Kasumi-1 (cell line): ENCODE measurements around the gene TXNDC5.

Experiments used
- DNase-seq, 2 experiments: peaks; one replicate each; lab custom pipeline; 2025; lab: John Stamatoyannopoulos, UW

The TXNDC5 gene

DNA sequence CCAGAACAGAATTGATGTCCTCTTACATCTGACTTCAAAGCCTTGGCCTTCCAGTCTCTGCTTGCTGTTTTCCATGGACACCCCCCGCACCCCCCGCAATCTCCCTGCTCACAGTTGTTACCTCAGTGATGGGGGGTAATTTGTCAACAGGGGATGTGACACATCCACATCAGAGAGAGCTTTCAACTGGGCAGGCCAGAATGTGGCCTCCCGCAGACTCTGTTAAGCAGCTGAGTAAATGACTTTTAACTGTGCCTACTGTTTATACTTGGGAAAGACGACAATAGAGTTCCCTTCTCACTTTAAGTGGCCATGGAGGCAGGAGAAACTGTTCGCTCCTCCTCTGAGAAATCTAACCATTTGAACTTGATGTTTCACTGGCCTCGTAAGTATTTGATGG lies 51.0 kb downstream of the TXNDC5 start:
- no peak for DNase-seq

GRCh38 chr6:7851780-7852179 lies 58.8 kb downstream of the TXNDC5 start:
- no peak for DNase-seq

- DNase-seq: no peak
Observed at GRCh38 chr6:7848229-7848628, 62.4 kb downstream of the TXNDC5 start.

- DNase-seq: no peak
Observed at GRCh38 chr6:7846966-7847818, 63.4 kb downstream of the TXNDC5 start.

GRCh38 chr6:7841781-7842468 lies 68.7 kb downstream of the TXNDC5 start:
- no peak for DNase-seq

DNA sequence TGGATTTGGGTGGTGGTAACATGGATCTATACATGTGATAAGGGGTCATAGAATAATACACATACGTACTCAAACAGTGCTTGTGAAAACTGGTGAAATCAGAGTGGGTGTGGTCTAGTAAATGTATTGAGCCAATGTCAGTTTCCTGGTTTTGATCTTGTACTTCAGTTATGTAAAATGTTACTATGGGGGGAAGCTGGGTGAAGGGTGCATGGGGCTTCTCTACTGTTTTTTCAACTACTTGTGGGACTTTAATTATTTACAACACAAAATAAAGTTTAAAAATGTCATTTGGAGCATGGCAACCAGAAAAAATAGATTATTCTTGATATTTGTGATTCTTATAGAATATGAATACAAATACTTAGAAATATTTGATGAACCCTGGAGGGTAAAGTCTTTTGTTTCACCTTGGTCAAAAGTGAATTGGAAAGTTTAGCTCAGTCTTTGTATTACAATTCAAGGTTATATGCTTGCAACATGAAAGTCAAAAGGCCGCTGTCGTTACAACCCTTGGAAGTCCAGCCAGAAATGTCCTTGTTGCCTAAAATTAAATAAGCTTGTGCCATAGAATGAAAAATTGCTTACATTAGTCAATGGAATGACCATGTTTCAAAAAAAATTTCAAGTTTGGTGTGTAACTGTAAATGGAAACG lies 74.1 kb downstream of the TXNDC5 start:
- DNase-seq: no peak

- DNase-seq: no peak
Observed at GRCh38 chr6:7833751-7834070, 76.9 kb downstream of the TXNDC5 start.

DNA sequence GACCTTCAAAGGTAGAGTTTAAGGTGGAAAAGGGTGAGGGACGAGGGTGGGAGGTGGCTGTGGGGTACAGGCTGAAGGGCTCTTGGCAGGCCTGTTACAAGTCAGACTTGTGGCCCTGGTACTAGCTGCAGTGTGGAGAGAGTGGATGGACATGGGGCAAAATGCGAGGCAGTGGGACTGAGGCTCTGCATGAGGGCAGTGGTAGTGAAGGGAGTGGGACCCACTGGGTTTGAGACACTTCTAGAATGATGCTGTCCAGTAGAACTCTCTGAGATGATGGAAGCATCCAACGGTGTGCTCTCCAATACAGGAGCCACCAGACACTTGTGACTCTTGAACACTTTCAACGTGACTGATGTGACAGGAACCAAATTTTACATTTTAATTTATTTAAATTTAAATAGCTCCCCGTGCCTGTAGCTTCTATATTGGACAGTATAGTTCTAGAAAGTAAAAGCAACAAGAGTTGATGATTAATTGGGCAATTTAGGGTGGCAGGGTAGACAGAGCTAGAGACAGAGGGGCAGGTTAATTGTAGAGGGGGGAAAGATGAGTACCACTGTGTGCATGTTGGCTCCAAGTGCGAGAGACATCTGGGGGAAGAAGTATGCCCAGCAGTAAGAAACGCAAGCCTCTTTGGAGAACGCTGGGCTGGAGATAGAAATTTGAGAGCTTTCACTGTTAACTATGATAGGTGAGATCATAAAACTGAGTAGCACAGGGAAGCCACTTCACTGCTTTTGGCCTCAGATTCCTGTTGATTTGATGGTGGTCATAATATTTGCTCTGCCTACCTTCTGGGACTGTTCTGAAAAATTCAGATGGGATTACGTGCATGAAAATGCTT lies 77.5 kb downstream of the TXNDC5 start:
- DNase-seq: no peak
